ENCODE results near the gene PTTG1IP. TPM values are rescaled to one million over a fixed set of nuclear protein-coding genes. Genes with fewer than 3 reads are reported as not detected.

The PTTG1IP gene
- total RNA-seq, 1 donor from 2014 or later: 209 TPM

GRCh38 chr21:44907225-44907965, 33.9 kb upstream of the PTTG1IP start:
- Histone ChIP-seq H3K27me3 (ENCODE audit: low read depth) (no peaks in the 10 kb centered on the region), H3K27ac (peak overlapping the region; percentile 46), H3K9me3 (no peaks in the 10 kb centered on the region), H3K4me3 (peak overlapping the region; percentile 28), H3K4me1 (peaks cover 68% of the 10 kb centered on the region), H3K36me3 (peaks cover 21% of the 10 kb centered on the region)
- DNase-seq (no peak), ATAC-seq (no peak)
- intact Hi-C loops (cut with DNase I): no loop called here
- TF ChIP-seq CTCF (IDR thresholded peaks at IDR 0.05): no peak

GRCh38 chr21:44905728-44906090, 32.2 kb upstream of the PTTG1IP start:
- no peak for DNase-seq
- Histone ChIP-seq H3K27ac (no peak overlapping the region), H3K36me3 (peaks cover 37% of the 10 kb centered on the region), H3K4me3 (no peak overlapping the region), H3K4me1 (peaks cover 53% of the 10 kb centered on the region), H3K27me3 (ENCODE audit: low read depth) (no peaks in the 10 kb centered on the region), H3K9me3 (no peaks in the 10 kb centered on the region)
- ATAC-seq: peak in 1 of 2 donors; percentile 39
- intact Hi-C loops (cut with DNase I): no loop called here
- no peak for TF ChIP-seq CTCF (IDR thresholded peaks at IDR 0.05)

- DNase-seq: no peak
- no peak overlapping the region for H3K4me3 ChIP-seq
- no peak for ATAC-seq
- no peak overlapping the region for H3K27ac ChIP-seq
- peaks cover 47% of the 10 kb centered on the region for H3K4me1 ChIP-seq
- H3K36me3 ChIP-seq: peaks cover 42% of the 10 kb centered on the region
- intact Hi-C loops (cut with DNase I): no loop called here
- H3K27me3 ChIP-seq (ENCODE audit: low read depth): no peaks in the 10 kb centered on the region
- TF ChIP-seq CTCF (IDR thresholded peaks at IDR 0.05): no peak
- no peaks in the 10 kb centered on the region for H3K9me3 ChIP-seq
These were observed 31.7 kb upstream of the PTTG1IP start for GRCh38 chr21:44905016-44905727.

- H3K4me3 ChIP-seq: no peak overlapping the region
- ATAC-seq: no peak
- intact Hi-C loops (cut with DNase I): no loop called here
- no peak overlapping the region for H3K27ac ChIP-seq
- H3K9me3 ChIP-seq: no peaks in the 10 kb centered on the region
- no peaks in the 10 kb centered on the region for H3K27me3 ChIP-seq (ENCODE audit: low read depth)
- DNase-seq: no peak
- H3K4me1 ChIP-seq: peaks cover 41% of the 10 kb centered on the region
- TF ChIP-seq CTCF (IDR thresholded peaks at IDR 0.05): no peak
- H3K36me3 ChIP-seq: peaks cover 47% of the 10 kb centered on the region
These were observed 30.8 kb upstream of the PTTG1IP start for GRCh38 chr21:44904141-44904923.

GRCh38 chr21:44903689-44904088, 30.2 kb upstream of the PTTG1IP start:
- intact Hi-C loops (cut with DNase I): no loop called here
- no peak overlapping the region for H3K4me3 ChIP-seq
- DNase-seq (peak; percentile 37), ATAC-seq (no peak)
- no peaks in the 10 kb centered on the region for H3K27me3 ChIP-seq (ENCODE audit: low read depth)
- H3K4me1 ChIP-seq: peaks cover 35% of the 10 kb centered on the region
- H3K36me3 ChIP-seq: peaks cover 53% of the 10 kb centered on the region
- no peak overlapping the region for H3K27ac ChIP-seq
- no peak for TF ChIP-seq CTCF (IDR thresholded peaks at IDR 0.05)
- no peaks in the 10 kb centered on the region for H3K9me3 ChIP-seq

All from lower lobe of right lung (tissue), 2 donors.